CD4-positive, CD25-positive, alpha-beta regulatory T cell (primary cell): ENCODE results near the gene MAPK8IP1. TPM values are rescaled to one million over a fixed set of nuclear protein-coding genes. Genes with fewer than 3 reads are reported as not detected.
A peak's percentile ranks its signal among the peaks of the same experiment; 100 is the strongest.

ENCODE experiments used
- ATAC-seq, 2 donors: fragments of 150-1000 bp; cut with Tn5 transposase; one replicate each; pipeline ENCODE4 v1.10.0; 2021; ENCODE audit warnings: low read depth in 2 of 2, moderate number of reproducible peaks in 2 of 2, moderate library complexity in 1 of 2
- DNase-seq, 3 donors: peaks; one replicate each; pipeline versions ENCODE4 v3.0.0 to v3.0.0-alpha.2; 2012 to 2022; ENCODE audit warnings: mixed read lengths in 1 of 3
- H3K27ac ChIP-seq: one replicate; pipeline ENCODE4 v1.7.0; 2013; ENCODE audit warnings: mild to moderate bottlenecking, low read length; ENCODE audit not compliant: insufficient read depth, poor library complexity, severe bottlenecking
- H3K27me3 ChIP-seq: one replicate; pipeline ENCODE4 v1.7.0; 2013; ENCODE audit warnings: low read length; ENCODE audit not compliant: control insufficient read depth, insufficient read depth
- H3K36me3 ChIP-seq: one replicate; pipeline ENCODE4 v1.7.0; 2013; ENCODE audit warnings: mild to moderate bottlenecking, low read length, moderate library complexity; ENCODE audit not compliant: control insufficient read depth, insufficient read depth
- H3K4me1 ChIP-seq: 2 replicates; pipeline ENCODE4 v1.7.0; 2013; ENCODE audit warnings: mild to moderate bottlenecking, low read length; ENCODE audit not compliant: insufficient read depth, control insufficient read depth, poor library complexity, severe bottlenecking
- H3K4me3 ChIP-seq: one replicate; pipeline ENCODE4 v1.7.0; 2013; ENCODE audit warnings: low read depth, mild to moderate bottlenecking, low read length, moderate library complexity
- H3K9me3 ChIP-seq, 2 experiments: 1 replicate in 1 of 2; 2 replicates in 1 of 2; pipeline ENCODE4 v1.7.0; 2013; ENCODE audit warnings: low read length in 2 of 2, mild to moderate bottlenecking in 1 of 2, moderate library complexity in 1 of 2; ENCODE audit not compliant: control insufficient read depth in 2 of 2
- H3K27ac Mint-ChIP-seq, 3 donors: one replicate each; pipeline ENCODE4 v1.8.0; 2020 to 2022; ENCODE audit warnings: mild to moderate bottlenecking in 3 of 3, mixed read lengths in 3 of 3, moderate library complexity in 2 of 3
- H3K27me3 Mint-ChIP-seq: one replicate; pipeline ENCODE4 v1.8.0; 2022; ENCODE audit warnings: mild to moderate bottlenecking, mixed read lengths
- H3K36me3 Mint-ChIP-seq: one replicate; pipeline ENCODE4 v1.8.0; 2020; ENCODE audit warnings: mixed read lengths
- H3K4me1 Mint-ChIP-seq, 4 donors: one replicate each; pipeline ENCODE4 v1.8.0; 2020 to 2022; ENCODE audit warnings: mixed read lengths in 4 of 4, mild to moderate bottlenecking in 1 of 4
- H3K4me3 Mint-ChIP-seq, 4 donors: one replicate each; pipeline ENCODE4 v1.8.0; 2020 to 2022; ENCODE audit warnings: mild to moderate bottlenecking in 4 of 4, mixed read lengths in 4 of 4, moderate library complexity in 3 of 4
- H3K9me3 Mint-ChIP-seq, 7 donors: one replicate each; pipeline ENCODE4 v1.8.0; 2020 to 2022; ENCODE audit warnings: mixed read lengths in 7 of 7, mild to moderate bottlenecking in 3 of 7, moderate library complexity in 2 of 7
- polyA plus RNA-seq, 4 donors: library from polyadenylated mRNA; unstranded; fragments of 300-500 nt; fragmentation: Illumina TruSeq; gene quantifications; one replicate each; pipeline ENCODE4 v1.2.3, GENCODE V29; 2021
- total RNA-seq: library from RNA; stranded (reverse); gene quantifications from one replicate; pipeline ENCODE4 v1.2.3, GENCODE V29; 2022

MAPK8IP1 gene
- total and polyA plus RNA-seq, 5 donors from 2014 or later: 0.18 to 4.1 TPM; not detected in 3

- ATAC-seq: no peak
- no peaks in the 10 kb centered on the region for H3K9me3 Mint-ChIP-seq
- no peaks in the 10 kb centered on the region for H3K27me3 ChIP-seq
- H3K27ac Mint-ChIP-seq: no peak overlapping the region
- H3K4me3 ChIP-seq: no peak overlapping the region
- peaks cover 69% of the 10 kb centered on the region for H3K36me3 ChIP-seq
- H3K4me1 Mint-ChIP-seq: no peaks in the 10 kb centered on the region
- peaks cover 70% of the 10 kb centered on the region for H3K36me3 Mint-ChIP-seq
- no peaks in the 10 kb centered on the region for H3K4me1 ChIP-seq
- H3K4me3 Mint-ChIP-seq: peak overlapping the region in 1 of 4 donors; percentile 35
- no peaks in the 10 kb centered on the region for H3K9me3 ChIP-seq
- H3K27ac ChIP-seq: no peak overlapping the region
- no peak for DNase-seq
- no peaks in the 10 kb centered on the region for H3K27me3 Mint-ChIP-seq
These were observed 7.6 kb upstream of the MAPK8IP1 start for GRCh38 chr11:45877845-45878244.

- no peaks in the 10 kb centered on the region for H3K27me3 ChIP-seq
- Mint-ChIP-seq H3K4me1 (peaks cover 0 to 10% (median 6%) of the 10 kb centered on the region in 4 donors), H3K36me3 (peaks cover 57% of the 10 kb centered on the region), H3K27ac (no peak overlapping the region), H3K4me3 (no peak overlapping the region), H3K27me3 (no peaks in the 10 kb centered on the region), H3K9me3 (peaks cover 0 to 2% (median 0%) of the 10 kb centered on the region in 7 donors)
- no peak overlapping the region for H3K4me3 ChIP-seq
- peaks cover 2% of the 10 kb centered on the region for H3K4me1 ChIP-seq
- H3K27ac ChIP-seq: no peak overlapping the region
- DNase-seq: no peak
- no peak for ATAC-seq
- H3K36me3 ChIP-seq: peaks cover 58% of the 10 kb centered on the region
- H3K9me3 ChIP-seq: no peaks in the 10 kb centered on the region
These were observed 5.4 kb upstream of the MAPK8IP1 start for GRCh38 chr11:45879803-45880686.

- DNase-seq (no peak), ATAC-seq (no peak)
- Mint-ChIP-seq H3K4me3 (no peak overlapping the region), H3K9me3 (peaks cover 0 to 2% (median 0%) of the 10 kb centered on the region in 7 donors), H3K27ac (no peak overlapping the region), H3K27me3 (no peaks in the 10 kb centered on the region), H3K36me3 (peaks cover 48% of the 10 kb centered on the region), H3K4me1 (peaks cover 0 to 13% (median 6%) of the 10 kb centered on the region in 4 donors)
- H3K9me3 ChIP-seq: no peaks in the 10 kb centered on the region
- H3K4me3 ChIP-seq: no peak overlapping the region
- no peak overlapping the region for H3K27ac ChIP-seq
- H3K4me1 ChIP-seq: peaks cover 9% of the 10 kb centered on the region
- no peaks in the 10 kb centered on the region for H3K27me3 ChIP-seq
- H3K36me3 ChIP-seq: peaks cover 48% of the 10 kb centered on the region
These were observed 4.5 kb upstream of the MAPK8IP1 start for GRCh38 chr11:45880772-45881570.

- no peak for ATAC-seq
- H3K9me3 ChIP-seq: no peaks in the 10 kb centered on the region
- Mint-ChIP-seq H3K9me3 (peaks cover 0 to 2% (median 0%) of the 10 kb centered on the region in 7 donors), H3K27ac (no peak overlapping the region), H3K27me3 (peaks cover 1% of the 10 kb centered on the region), H3K4me3 (peak overlapping the region in 2 of 4 donors; percentile 10 to 39), H3K36me3 (peaks cover 39% of the 10 kb centered on the region), H3K4me1 (peaks cover 0 to 13% (median 6%) of the 10 kb centered on the region in 4 donors)
- no peak overlapping the region for H3K27ac ChIP-seq
- H3K27me3 ChIP-seq: no peaks in the 10 kb centered on the region
- H3K4me1 ChIP-seq: peaks cover 10% of the 10 kb centered on the region
- DNase-seq: no peak
- peaks cover 41% of the 10 kb centered on the region for H3K36me3 ChIP-seq
- no peak overlapping the region for H3K4me3 ChIP-seq
These were observed 3.6 kb upstream of the MAPK8IP1 start for GRCh38 chr11:45881708-45882368.

GRCh38 chr11:45884596-45885185 is 760 bp upstream of the MAPK8IP1 start:
- H3K4me3 ChIP-seq: peak overlapping the region; percentile 19
- Mint-ChIP-seq H3K9me3 (peaks cover 0 to 5% (median 0%) of the 10 kb centered on the region in 7 donors), H3K27me3 (peaks cover 8% of the 10 kb centered on the region), H3K36me3 (peaks cover 18% of the 10 kb centered on the region), H3K27ac (no peak overlapping the region), H3K4me3 (peak overlapping the region; percentile 73 to 84 (median 78)), H3K4me1 (peaks cover 0 to 13% (median 6%) of the 10 kb centered on the region in 4 donors)
- peaks cover 10% of the 10 kb centered on the region for H3K4me1 ChIP-seq
- peaks cover 26% of the 10 kb centered on the region for H3K36me3 ChIP-seq
- no peaks in the 10 kb centered on the region for H3K9me3 ChIP-seq
- H3K27me3 ChIP-seq: no peaks in the 10 kb centered on the region
- no peak overlapping the region for H3K27ac ChIP-seq
- no peak for DNase-seq
- ATAC-seq: no peak

GRCh38 chr11:45885921-45886721 is 670 bp downstream of the MAPK8IP1 start:
- Mint-ChIP-seq H3K4me3 (peak overlapping the region in 1 of 4 donors; percentile 24), H3K27me3 (peaks cover 12% of the 10 kb centered on the region), H3K36me3 (peaks cover 9% of the 10 kb centered on the region), H3K27ac (no peak overlapping the region), H3K4me1 (peaks cover 0 to 13% (median 6%) of the 10 kb centered on the region in 4 donors), H3K9me3 (peaks cover 0 to 5% (median 0%) of the 10 kb centered on the region in 7 donors)
- DNase-seq (no peak), ATAC-seq (no peak)
- Histone ChIP-seq H3K36me3 (peaks cover 12% of the 10 kb centered on the region), H3K27ac (no peak overlapping the region), H3K27me3 (no peaks in the 10 kb centered on the region), H3K4me1 (peaks cover 10% of the 10 kb centered on the region), H3K4me3 (no peak overlapping the region), H3K9me3 (no peaks in the 10 kb centered on the region)
